Astrocyte of the cerebellum (primary cell): ENCODE data around the gene CEACAM7.
A peak's percentile ranks its signal among the peaks of the same experiment; 100 is the strongest.

Source experiments
- DNase-seq: peaks from one replicate; pipeline ENCODE4 v3.0.0-alpha.2; 2011; ENCODE audit warnings: low read depth
- H3K4me3 ChIP-seq: 2 replicates; pipeline ENCODE4 v1.5.1; 2011; ENCODE audit warnings: mild to moderate bottlenecking, low read depth, low read length, moderate library complexity
- in situ Hi-C: cut with HindIII; loops from 2 replicates; pipeline ENCODE4 v1.10.0; 2017; ENCODE audit warnings: low sequenced_read_pairs
- TF ChIP-seq, protein P1 (sequence below): IDR thresholded peaks from 2 replicates; pipeline ENCODE4 v1.5.1; 2012; ENCODE audit warnings: low read length, low read depth, moderate library complexity, mild to moderate bottlenecking; ENCODE audit errors: missing control alignments

CEACAM7 gene

GRCh38 chr19:41641879-41642485, 46.1 kb downstream of the CEACAM7 start:
- no peak overlapping the region for H3K4me3 ChIP-seq
- in situ Hi-C loops: no loop called here
- TF ChIP-seq, protein P1, sequence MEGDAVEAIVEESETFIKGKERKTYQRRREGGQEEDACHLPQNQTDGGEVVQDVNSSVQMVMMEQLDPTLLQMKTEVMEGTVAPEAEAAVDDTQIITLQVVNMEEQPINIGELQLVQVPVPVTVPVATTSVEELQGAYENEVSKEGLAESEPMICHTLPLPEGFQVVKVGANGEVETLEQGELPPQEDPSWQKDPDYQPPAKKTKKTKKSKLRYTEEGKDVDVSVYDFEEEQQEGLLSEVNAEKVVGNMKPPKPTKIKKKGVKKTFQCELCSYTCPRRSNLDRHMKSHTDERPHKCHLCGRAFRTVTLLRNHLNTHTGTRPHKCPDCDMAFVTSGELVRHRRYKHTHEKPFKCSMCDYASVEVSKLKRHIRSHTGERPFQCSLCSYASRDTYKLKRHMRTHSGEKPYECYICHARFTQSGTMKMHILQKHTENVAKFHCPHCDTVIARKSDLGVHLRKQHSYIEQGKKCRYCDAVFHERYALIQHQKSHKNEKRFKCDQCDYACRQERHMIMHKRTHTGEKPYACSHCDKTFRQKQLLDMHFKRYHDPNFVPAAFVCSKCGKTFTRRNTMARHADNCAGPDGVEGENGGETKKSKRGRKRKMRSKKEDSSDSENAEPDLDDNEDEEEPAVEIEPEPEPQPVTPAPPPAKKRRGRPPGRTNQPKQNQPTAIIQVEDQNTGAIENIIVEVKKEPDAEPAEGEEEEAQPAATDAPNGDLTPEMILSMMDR: peak; percentile 87
- no peak for DNase-seq

- in situ Hi-C loops: no loop called here
- TF ChIP-seq, protein P1: no peak
- H3K4me3 ChIP-seq: no peak overlapping the region
- DNase-seq: no peak
Observed at GRCh38 chr19:41638641-41639081, 49.4 kb downstream of the CEACAM7 start.

DNA sequence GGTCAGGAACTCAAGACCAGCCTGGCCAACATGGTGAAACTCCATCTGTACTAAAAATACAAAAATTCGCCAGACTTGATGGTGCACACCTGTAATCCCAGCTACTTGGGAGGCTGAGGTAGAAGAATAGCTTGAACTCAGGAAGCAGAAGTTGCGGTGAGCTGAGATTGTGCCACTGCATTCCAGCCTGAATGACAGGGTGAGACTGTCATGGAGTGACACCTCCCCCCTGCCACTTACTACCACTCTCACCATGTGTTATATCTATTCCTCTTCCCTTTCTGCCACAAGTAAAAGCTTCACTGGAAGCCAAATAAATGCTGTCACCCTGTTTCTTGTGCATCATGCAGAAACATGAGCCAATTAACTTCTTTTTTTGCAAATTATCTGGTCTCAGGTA, 50.6 kb downstream of the CEACAM7 start:
- TF ChIP-seq, protein P1: no peak
- DNase-seq: no peak
- in situ Hi-C loops: no loop called here
- H3K4me3 ChIP-seq: no peak overlapping the region

DNA sequence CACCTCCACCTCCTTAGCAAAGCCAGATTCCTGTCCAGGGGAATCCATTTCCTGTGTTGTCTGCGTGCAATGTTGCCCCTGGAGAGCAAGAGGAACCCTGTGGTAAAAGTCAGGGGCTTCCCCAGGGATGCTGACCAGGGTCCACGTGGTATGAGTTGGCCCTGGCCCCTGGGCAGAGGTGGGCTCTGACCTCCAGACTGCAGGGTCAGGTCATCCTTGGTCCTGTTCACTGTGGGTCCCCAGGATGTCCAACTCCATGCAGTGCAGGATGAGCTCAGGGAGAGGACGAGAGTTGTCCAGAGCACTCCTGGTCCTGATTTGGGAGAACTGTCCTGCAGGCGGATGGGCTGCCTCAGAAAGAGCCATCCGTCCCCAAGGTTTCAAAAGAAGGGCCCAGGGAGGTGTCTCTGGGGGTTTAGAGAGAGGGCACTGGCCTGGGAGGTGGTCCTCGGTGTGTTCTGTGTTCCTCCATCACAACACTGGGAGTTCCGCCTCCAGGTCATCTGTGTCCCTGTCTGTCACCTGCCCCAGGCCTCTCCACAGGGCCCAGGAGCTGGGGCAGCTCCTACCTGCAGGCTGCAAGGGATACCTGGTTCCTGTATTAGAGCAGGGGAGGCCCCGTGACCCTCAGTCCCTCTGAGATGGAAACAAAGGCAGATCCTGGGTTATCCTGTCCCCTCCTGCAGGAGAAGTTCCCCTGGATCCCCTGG, 59.9 kb downstream of the CEACAM7 start:
- in situ Hi-C loops: no loop called here
- no peak overlapping the region for H3K4me3 ChIP-seq
- DNase-seq: no peak
- TF ChIP-seq, protein P1: no peak

GRCh38 chr19:41626877-41627276, 61.2 kb downstream of the CEACAM7 start, which contains the start of gene CEACAM4:
TSS of gene CEACAM4 (minus strand) at chr19:41627074. CDS start at chr19:41626963, 111 bp downstream.
- TF ChIP-seq, protein P1: no peak
- no peak within 1 kb of the TSS for H3K4me3 ChIP-seq
- DNase-seq: no peak
- in situ Hi-C loops: no loop called here

DNA sequence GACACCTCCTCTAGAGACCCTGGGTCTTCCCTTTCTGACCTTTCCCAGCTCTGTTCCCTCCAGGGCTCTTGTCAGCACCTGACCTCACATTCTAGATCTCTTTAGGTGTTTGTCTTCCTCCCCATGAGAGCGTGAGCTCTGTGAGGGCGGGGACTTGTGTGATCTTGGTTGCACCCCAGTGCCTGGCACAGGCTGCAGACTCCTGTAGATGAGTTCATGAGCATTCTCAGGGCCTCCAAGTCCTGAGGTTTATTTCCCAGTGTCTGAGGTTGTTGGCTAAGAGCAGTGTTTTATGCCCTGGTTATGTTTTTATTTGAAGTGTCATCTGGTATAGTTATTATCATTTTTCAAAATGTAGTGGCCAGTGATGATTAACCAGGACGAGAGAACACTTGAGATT, 61.8 kb downstream of the CEACAM7 start:
- TF ChIP-seq, protein P1: no peak
- no peak overlapping the region for H3K4me3 ChIP-seq
- DNase-seq: no peak
- in situ Hi-C loops: no loop called here
